WTC11 (cell line): ENCODE results near the gene AP2M1. TPM values are rescaled to one million over a fixed set of nuclear protein-coding genes. Genes with fewer than 3 reads are reported as not detected.

ENCODE experiments used
- ATAC-seq: fragments of 200-7000 bp; cut with Tn5 transposase; 2 replicates; pipeline ENCODE4 v1.10.0; 2021; ENCODE audit warnings: mild to moderate bottlenecking, moderate library complexity
- CTCF ChIA-PET: fragments of 300-600 bp; sonication (Branson Sonifier 250); formaldehyde crosslinking; loops from one replicate; lab custom pipeline; 2021; ENCODE audit warnings: antibody characterized with exemption; lab: Charles Lee
- POLR2A ChIA-PET: fragments of 350-600 bp; sonication (Branson Sonifier 250); formaldehyde crosslinking; loops from one replicate; lab custom pipeline; 2021; ENCODE audit warnings: antibody characterized with exemption; lab: Charles Lee
- DNase-seq: peaks from one replicate; pipeline ENCODE4 v3.0.0; 2021; ENCODE audit warnings: low spot score
- H3K27ac Mint-ChIP-seq: 2 replicates; pipeline ENCODE4 v1.8.0; 2021; ENCODE audit warnings: mixed read lengths
- H3K27me3 Mint-ChIP-seq: 2 replicates; pipeline ENCODE4 v1.8.0; 2021; ENCODE audit warnings: low read depth, mild to moderate bottlenecking, moderate library complexity, mixed read lengths
- H3K36me3 Mint-ChIP-seq: 2 replicates; pipeline ENCODE4 v1.8.0; 2021; ENCODE audit warnings: mixed read lengths
- H3K4me1 Mint-ChIP-seq: 2 replicates; pipeline ENCODE4 v1.8.0; 2022; ENCODE audit warnings: mixed read lengths
- H3K4me3 Mint-ChIP-seq: 2 replicates; pipeline ENCODE4 v1.8.0; 2021; ENCODE audit warnings: mild to moderate bottlenecking, moderate library complexity, mixed read lengths
- H3K9me3 Mint-ChIP-seq: 2 replicates; pipeline ENCODE4 v1.8.0; 2021; ENCODE audit warnings: mixed read lengths
- JUN ChIP-seq: sonication (generic); formaldehyde crosslinking; IDR thresholded peaks from 2 replicates; pipeline ENCODE4 v1.8.0; 2023; ENCODE audit warnings: mild to moderate bottlenecking, missing genetic modification reagents
- KAT7 ChIP-seq: sonication (generic); formaldehyde crosslinking; IDR thresholded peaks from 2 replicates; pipeline ENCODE4 v1.8.1; 2023; ENCODE audit warnings: missing genetic modification reagents, mild to moderate bottlenecking, borderline replicate concordance
- MXD4 ChIP-seq: fragments of 250-450 bp; sonication (Bioruptor Pico); IDR thresholded peaks from 2 replicates; pipeline ENCODE4 v1.8.0; 2021; ENCODE audit warnings: mild to moderate bottlenecking, moderate library complexity, borderline replicate concordance
- NFATC4 ChIP-seq: fragments of 250-450 bp; sonication (Bioruptor Pico); IDR thresholded peaks from 2 replicates; pipeline ENCODE4 v1.9.0; 2021; ENCODE audit warnings: mild to moderate bottlenecking
- NR1H2 ChIP-seq: sonication (generic); formaldehyde crosslinking; IDR thresholded peaks from 2 replicates; pipeline ENCODE4 v1.9.0; 2021; ENCODE audit warnings: mild to moderate bottlenecking, moderate library complexity, missing genetic modification reagents
- PRRX2 ChIP-seq: fragments of 250-450 bp; sonication (Bioruptor Pico); IDR thresholded peaks from 2 replicates; pipeline ENCODE4 v1.8.0; 2021; ENCODE audit warnings: mild to moderate bottlenecking
- SOX15 ChIP-seq: fragments of 250-450 bp; sonication (Bioruptor Pico); IDR thresholded peaks from 2 replicates; pipeline ENCODE4 v1.9.0; 2021; ENCODE audit warnings: mild to moderate bottlenecking
- TEAD1 ChIP-seq: sonication (generic); formaldehyde crosslinking; IDR thresholded peaks from 2 replicates; pipeline ENCODE4 v1.8.0; 2022; ENCODE audit warnings: mild to moderate bottlenecking, missing genetic modification reagents
- TEAD4 ChIP-seq: sonication (generic); formaldehyde crosslinking; IDR thresholded peaks from 2 replicates; pipeline ENCODE4 v1.8.0; 2022; ENCODE audit warnings: mild to moderate bottlenecking, missing genetic modification reagents
- ZNF396 ChIP-seq: fragments of 250-450 bp; sonication (Bioruptor Pico); IDR thresholded peaks from 2 replicates; pipeline ENCODE4 v1.8.0; 2021; ENCODE audit warnings: mild to moderate bottlenecking, moderate library complexity, borderline replicate concordance
- ZNF416 ChIP-seq: fragments of 250-450 bp; sonication (Bioruptor Pico); IDR thresholded peaks from 2 replicates; pipeline ENCODE4 v1.9.0; 2021; ENCODE audit warnings: mild to moderate bottlenecking, inconsistent platforms
- total RNA-seq: library from RNA; stranded (reverse); gene quantifications from 3 replicates; pipeline ENCODE4 v1.2.3, GENCODE V29; 2021
- TF ChIP-seq, protein P1 (sequence below): sonication (generic); formaldehyde crosslinking; IDR thresholded peaks from 2 replicates; pipeline ENCODE4 v1.8.1; 2023; ENCODE audit warnings: mild to moderate bottlenecking, missing genetic modification reagents, moderate library complexity
- TF ChIP-seq, protein P2 (sequence below): sonication (generic); formaldehyde crosslinking; IDR thresholded peaks from 2 replicates; pipeline ENCODE4 v1.8.0; 2023; ENCODE audit warnings: mild to moderate bottlenecking, missing genetic modification reagents
- TF ChIP-seq, protein P3 (sequence below): sonication (generic); formaldehyde crosslinking; IDR thresholded peaks from 2 replicates; pipeline ENCODE4 v1.8.1; 2022; ENCODE audit warnings: missing genetic modification reagents, borderline replicate concordance
- TF ChIP-seq, protein P4 (sequence below): fragments of 250-450 bp; sonication (Bioruptor Pico); IDR thresholded peaks from 2 replicates; pipeline ENCODE4 v1.9.0; 2021; ENCODE audit warnings: mild to moderate bottlenecking
- TF ChIP-seq, protein P5 (sequence below): fragments of 250-450 bp; sonication (Bioruptor Pico); IDR thresholded peaks from 2 replicates; pipeline ENCODE4 v1.8.0; 2021; ENCODE audit warnings: mild to moderate bottlenecking

The AP2M1 gene
- total RNA-seq, 1 experiment from 2014 or later, result 399 TPM

DNA sequence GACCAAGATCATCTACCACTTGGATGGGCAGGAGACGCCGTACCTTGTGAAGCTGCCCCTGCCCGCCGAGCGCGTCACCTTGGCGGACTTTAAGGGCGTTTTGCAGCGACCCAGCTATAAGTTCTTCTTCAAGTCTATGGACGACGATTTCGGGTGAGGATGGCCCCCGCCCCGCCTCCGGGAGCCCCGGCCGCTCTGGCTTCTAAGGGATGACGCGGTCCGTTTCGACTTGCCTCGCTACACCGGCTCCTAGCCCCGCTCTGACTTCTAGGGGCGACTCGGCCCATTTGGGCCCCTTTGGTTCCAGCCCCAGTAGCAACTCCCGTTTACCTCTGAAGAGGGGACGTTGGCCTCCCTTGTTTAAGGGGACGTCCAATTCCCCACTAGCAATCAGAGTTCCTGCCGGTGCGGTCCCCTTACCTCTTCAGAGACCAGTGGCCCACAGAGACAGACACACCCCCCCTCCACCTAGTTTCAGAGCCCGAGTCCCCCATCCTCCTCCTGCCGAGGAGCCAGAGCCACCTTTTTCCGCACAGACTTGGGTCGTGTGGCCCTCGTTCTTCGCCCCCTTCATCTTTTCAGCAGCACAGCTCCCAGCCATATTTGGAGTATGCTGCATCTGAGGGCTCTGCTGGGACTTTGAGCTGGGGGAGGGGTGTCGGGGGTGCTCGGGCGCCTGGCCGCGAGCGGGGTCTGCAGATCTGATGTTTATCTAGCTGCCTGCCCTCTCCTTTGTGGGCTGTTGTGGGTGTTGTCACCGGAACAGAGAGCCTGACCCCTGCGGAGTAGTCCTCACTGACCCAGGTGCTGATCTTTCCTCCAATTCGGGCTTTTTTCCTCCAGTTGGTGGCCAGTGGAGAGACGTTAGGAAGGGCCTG, 18.8 kb upstream of the AP2M1 start:
- H3K36me3 Mint-ChIP-seq, result no peaks in the 10 kb centered on the region
- peaks cover 16% of the 10 kb centered on the region for H3K4me1 Mint-ChIP-seq
- ChIA-PET CTCF (interaction anchor here (0.8 to 1.8 kb wide), 6 partner anchors 11 to 260 kb away, joined by 3 to 12 read pairs (median 4); partner anchors contain the start of gene EEF1AKMT4), POLR2A (interaction anchor here (1.0 to 1.9 kb wide), 3 partner anchors 10 to 21 kb away, joined by 3 to 11 read pairs (median 3); no protein-coding TSS in a partner anchor)
- H3K9me3 Mint-ChIP-seq, result no peaks in the 10 kb centered on the region
- no peaks in the 10 kb centered on the region for H3K27me3 Mint-ChIP-seq
- peak; percentile 16 for ATAC-seq
- peak; percentile 47 for DNase-seq
- peak overlapping the region; percentile 95 for H3K27ac Mint-ChIP-seq
- peak overlapping the region; percentile 95 for H3K4me3 Mint-ChIP-seq
- TF ChIP-seq, protein P1, sequence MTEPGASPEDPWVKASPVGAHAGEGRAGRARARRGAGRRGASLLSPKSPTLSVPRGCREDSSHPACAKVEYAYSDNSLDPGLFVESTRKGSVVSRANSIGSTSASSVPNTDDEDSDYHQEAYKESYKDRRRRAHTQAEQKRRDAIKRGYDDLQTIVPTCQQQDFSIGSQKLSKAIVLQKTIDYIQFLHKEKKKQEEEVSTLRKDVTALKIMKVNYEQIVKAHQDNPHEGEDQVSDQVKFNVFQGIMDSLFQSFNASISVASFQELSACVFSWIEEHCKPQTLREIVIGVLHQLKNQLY, result no peak
- TF ChIP-seq PRRX2 (CRISPR knock-in tag), result no peak
- 0 out of 2 replicates have a peak, but pooled peaks have one; percentile 43 for TF ChIP-seq NR1H2 (CRISPR knock-in tag)
- no peak for TF ChIP-seq ZNF396 (CRISPR knock-in tag)
- no peak for TF ChIP-seq SOX15 (CRISPR knock-in tag)

DNA sequence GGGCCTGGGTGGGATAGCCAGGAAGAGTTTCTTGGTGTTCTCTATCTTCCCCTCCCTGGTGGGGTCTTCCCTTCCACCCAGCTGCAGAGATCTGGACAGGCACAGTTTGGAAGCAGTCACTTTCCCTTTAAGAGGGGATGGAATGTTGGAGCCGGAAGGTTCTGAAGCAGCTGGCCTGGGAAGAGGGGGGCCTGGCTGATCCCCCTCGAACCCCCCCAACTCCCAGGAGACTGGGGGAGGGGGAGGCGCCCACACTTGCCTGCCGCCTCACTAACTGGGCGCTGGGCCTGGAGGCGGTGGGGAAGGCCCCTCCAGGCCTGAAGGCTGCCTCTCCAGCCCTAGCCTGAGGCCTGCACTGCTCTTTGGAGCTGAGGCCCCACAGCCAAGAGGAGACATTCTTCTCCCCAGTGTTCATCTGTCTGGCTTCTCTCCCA, 18.1 kb upstream of the AP2M1 start:
- DNase-seq, result peak; percentile 58
- Mint-ChIP-seq H3K9me3 (no peaks in the 10 kb centered on the region), H3K36me3 (no peaks in the 10 kb centered on the region), H3K27ac (peak overlapping the region; percentile 95), H3K4me3 (peak overlapping the region; percentile 95), H3K4me1 (peaks cover 18% of the 10 kb centered on the region), H3K27me3 (no peaks in the 10 kb centered on the region)
- ChIA-PET POLR2A (interaction anchor here (1.0 to 1.9 kb wide), 3 partner anchors 9 to 20 kb away, joined by 3 to 11 read pairs (median 3); no protein-coding TSS in a partner anchor), CTCF (interaction anchor here (1.2 to 1.8 kb wide), 6 partner anchors 11 to 261 kb away, joined by 3 to 12 read pairs (median 4); partner anchors contain the start of gene EEF1AKMT4)
- TF ChIP-seq, protein P2, sequence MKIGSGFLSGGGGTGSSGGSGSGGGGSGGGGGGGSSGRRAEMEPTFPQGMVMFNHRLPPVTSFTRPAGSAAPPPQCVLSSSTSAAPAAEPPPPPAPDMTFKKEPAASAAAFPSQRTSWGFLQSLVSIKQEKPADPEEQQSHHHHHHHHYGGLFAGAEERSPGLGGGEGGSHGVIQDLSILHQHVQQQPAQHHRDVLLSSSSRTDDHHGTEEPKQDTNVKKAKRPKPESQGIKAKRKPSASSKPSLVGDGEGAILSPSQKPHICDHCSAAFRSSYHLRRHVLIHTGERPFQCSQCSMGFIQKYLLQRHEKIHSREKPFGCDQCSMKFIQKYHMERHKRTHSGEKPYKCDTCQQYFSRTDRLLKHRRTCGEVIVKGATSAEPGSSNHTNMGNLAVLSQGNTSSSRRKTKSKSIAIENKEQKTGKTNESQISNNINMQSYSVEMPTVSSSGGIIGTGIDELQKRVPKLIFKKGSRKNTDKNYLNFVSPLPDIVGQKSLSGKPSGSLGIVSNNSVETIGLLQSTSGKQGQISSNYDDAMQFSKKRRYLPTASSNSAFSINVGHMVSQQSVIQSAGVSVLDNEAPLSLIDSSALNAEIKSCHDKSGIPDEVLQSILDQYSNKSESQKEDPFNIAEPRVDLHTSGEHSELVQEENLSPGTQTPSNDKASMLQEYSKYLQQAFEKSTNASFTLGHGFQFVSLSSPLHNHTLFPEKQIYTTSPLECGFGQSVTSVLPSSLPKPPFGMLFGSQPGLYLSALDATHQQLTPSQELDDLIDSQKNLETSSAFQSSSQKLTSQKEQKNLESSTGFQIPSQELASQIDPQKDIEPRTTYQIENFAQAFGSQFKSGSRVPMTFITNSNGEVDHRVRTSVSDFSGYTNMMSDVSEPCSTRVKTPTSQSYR (CRISPR knock-in tag), result 0 out of 2 replicates have a peak, but pooled peaks have one; percentile 36
- no peak for TF ChIP-seq NFATC4 (CRISPR knock-in tag)
- peak; percentile 29 for ATAC-seq

DNA sequence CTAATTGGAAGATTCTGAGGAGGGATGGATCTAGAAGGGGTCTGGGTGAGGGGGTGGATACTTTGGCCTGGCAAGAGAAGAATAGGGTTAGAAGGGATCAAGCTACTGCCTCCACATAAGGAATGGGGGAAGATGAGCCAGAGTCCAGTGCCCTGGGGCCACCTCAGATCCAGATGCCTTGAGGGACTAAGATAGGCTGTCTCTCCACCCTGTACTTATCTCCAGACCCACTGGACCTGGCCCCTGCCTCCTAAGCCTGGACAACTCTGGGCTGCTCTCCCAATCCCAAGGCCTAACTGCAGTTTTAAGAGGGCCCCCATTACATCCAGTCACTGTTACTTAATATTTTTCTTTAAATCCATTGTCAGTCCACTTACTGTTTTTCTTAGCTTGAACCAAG, 17.4 kb upstream of the AP2M1 start:
- H3K4me1 Mint-ChIP-seq, result peaks cover 18% of the 10 kb centered on the region
- H3K27ac Mint-ChIP-seq, result peak overlapping the region; percentile 91
- DNase-seq, result no peak
- H3K9me3 Mint-ChIP-seq, result no peaks in the 10 kb centered on the region
- POLR2A ChIA-PET, result interaction anchor here (1.0 kb wide), 1 partner anchor 8 kb away, joined by 3 read pairs; no protein-coding TSS in a partner anchor
- H3K27me3 Mint-ChIP-seq, result no peaks in the 10 kb centered on the region
- TF ChIP-seq, protein P3, sequence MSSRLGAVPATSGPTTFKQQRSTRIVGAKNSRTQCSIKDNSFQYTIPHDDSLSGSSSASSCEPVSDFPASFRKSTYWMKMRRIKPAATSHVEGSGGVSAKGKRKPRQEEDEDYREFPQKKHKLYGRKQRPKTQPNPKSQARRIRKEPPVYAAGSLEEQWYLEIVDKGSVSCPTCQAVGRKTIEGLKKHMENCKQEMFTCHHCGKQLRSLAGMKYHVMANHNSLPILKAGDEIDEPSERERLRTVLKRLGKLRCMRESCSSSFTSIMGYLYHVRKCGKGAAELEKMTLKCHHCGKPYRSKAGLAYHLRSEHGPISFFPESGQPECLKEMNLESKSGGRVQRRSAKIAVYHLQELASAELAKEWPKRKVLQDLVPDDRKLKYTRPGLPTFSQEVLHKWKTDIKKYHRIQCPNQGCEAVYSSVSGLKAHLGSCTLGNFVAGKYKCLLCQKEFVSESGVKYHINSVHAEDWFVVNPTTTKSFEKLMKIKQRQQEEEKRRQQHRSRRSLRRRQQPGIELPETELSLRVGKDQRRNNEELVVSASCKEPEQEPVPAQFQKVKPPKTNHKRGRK, result no peak
- TF ChIP-seq TEAD4 (CRISPR knock-in tag) (no peak), JUN (CRISPR knock-in tag) (no peak)
- H3K36me3 Mint-ChIP-seq, result no peaks in the 10 kb centered on the region
- CTCF ChIA-PET, result interaction anchor here (1.7 kb wide), 1 partner anchor 262 kb away, joined by 3 read pairs; no protein-coding TSS in a partner anchor
- ATAC-seq, result no peak
- peak overlapping the region; percentile 95 for H3K4me3 Mint-ChIP-seq

DNA sequence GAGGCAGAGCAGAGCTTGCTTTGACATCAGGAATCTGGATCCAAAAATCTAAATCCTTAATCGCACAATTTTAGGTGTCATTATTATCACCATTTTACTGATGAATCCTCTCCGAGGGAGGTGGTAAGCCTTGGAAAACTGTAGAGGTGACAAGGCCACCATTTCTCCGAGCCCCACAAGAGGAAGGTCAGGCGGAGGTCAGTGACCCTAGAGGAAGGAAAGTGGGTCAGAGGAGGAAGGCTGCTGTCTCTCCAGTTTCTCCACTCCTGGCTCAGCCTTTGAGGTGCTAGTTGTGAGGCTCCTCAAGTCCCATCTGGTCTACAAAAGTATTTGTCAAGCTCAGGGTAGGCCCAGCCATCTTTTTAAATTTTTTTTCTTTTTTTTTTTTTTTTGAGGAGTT, 16.3 kb upstream of the AP2M1 start:
- no peaks in the 10 kb centered on the region for H3K27me3 Mint-ChIP-seq
- no peak for ATAC-seq
- H3K9me3 Mint-ChIP-seq, result no peaks in the 10 kb centered on the region
- H3K27ac Mint-ChIP-seq, result peak overlapping the region; percentile 89
- CTCF ChIA-PET, result interaction anchor here (0.7 to 1.7 kb wide), 3 partner anchors 58 to 263 kb away, joined by 3 to 4 read pairs (median 3); no protein-coding TSS in a partner anchor
- H3K4me1 Mint-ChIP-seq, result peaks cover 18% of the 10 kb centered on the region
- DNase-seq, result no peak
- H3K4me3 Mint-ChIP-seq, result no peak overlapping the region
- 0 out of 2 replicates have a peak, but pooled peaks cover 3% of the 10 kb centered on the region for H3K36me3 Mint-ChIP-seq
- POLR2A ChIA-PET, result no interaction called here
- TF ChIP-seq, protein P4, sequence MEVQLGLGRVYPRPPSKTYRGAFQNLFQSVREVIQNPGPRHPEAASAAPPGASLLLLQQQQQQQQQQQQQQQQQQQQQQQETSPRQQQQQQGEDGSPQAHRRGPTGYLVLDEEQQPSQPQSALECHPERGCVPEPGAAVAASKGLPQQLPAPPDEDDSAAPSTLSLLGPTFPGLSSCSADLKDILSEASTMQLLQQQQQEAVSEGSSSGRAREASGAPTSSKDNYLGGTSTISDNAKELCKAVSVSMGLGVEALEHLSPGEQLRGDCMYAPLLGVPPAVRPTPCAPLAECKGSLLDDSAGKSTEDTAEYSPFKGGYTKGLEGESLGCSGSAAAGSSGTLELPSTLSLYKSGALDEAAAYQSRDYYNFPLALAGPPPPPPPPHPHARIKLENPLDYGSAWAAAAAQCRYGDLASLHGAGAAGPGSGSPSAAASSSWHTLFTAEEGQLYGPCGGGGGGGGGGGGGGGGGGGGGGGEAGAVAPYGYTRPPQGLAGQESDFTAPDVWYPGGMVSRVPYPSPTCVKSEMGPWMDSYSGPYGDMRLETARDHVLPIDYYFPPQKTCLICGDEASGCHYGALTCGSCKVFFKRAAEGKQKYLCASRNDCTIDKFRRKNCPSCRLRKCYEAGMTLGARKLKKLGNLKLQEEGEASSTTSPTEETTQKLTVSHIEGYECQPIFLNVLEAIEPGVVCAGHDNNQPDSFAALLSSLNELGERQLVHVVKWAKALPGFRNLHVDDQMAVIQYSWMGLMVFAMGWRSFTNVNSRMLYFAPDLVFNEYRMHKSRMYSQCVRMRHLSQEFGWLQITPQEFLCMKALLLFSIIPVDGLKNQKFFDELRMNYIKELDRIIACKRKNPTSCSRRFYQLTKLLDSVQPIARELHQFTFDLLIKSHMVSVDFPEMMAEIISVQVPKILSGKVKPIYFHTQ (CRISPR knock-in tag), result no peak
- TF ChIP-seq MXD4 (CRISPR knock-in tag) (no peak), NR1H2 (CRISPR knock-in tag) (no peak), TEAD1 (CRISPR knock-in tag) (no peak), KAT7 (CRISPR knock-in tag) (no peak), ZNF416 (no peak)
- TF ChIP-seq, protein P5, sequence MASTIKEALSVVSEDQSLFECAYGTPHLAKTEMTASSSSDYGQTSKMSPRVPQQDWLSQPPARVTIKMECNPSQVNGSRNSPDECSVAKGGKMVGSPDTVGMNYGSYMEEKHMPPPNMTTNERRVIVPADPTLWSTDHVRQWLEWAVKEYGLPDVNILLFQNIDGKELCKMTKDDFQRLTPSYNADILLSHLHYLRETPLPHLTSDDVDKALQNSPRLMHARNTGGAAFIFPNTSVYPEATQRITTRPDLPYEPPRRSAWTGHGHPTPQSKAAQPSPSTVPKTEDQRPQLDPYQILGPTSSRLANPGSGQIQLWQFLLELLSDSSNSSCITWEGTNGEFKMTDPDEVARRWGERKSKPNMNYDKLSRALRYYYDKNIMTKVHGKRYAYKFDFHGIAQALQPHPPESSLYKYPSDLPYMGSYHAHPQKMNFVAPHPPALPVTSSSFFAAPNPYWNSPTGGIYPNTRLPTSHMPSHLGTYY, result no peak
- TF ChIP-seq, protein P1, result no peak
